ENCODE measurements around the gene RIMKLA. TPM values are rescaled to one million over a fixed set of nuclear protein-coding genes. Genes with fewer than 3 reads are reported as not detected.

The RIMKLA gene
- total and polyA plus RNA-seq, 2 experiments from 2014 or later, result 4.1 to 6.6 TPM

DNA sequence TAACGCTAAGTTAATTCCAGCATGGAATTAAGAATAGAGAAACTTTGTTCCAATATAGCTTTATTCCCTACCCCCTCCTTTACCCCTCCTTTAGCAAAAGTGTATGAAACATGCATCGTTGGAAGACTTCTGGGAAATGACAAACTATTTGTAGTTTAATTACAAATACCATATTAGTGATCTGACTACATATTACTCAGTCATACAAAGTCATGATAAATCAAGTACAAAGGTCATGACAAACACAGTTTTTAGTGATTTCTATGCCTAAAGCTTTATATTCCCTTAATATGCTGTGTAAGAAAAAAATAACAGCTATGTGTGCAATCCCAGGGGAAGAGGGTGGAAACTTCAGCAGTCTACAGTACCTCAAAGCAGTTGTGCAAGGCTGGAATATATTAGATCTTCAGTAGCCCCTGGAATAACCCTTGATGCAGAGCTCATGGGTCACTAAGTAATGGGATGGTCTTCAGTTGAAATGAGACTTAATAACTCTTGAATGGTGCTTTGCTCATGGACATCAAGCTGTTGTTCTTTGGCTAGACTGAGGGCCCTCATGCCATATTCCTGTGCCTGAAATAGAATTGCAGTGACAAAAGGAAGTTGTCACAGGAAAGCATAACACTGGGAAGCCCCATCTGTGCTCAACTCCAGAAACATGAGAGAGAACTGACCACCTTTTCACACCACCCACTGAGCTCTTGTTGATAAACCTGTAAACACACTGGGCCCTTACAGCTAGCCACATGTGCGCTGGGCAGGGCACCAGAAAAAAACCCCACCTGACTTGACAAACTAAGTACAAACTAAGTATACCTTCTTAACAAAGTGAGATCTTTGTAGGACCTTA lies 49.9 kb downstream of the RIMKLA start:
- H3K4me1 Mint-ChIP-seq, result peaks cover 19% of the 10 kb centered on the region
- no peaks in the 10 kb centered on the region for H3K27me3 ChIP-seq (ENCODE audit: insufficient read depth)
- H3K4me1 ChIP-seq (ENCODE audit: insufficient read depth), result no peaks in the 10 kb centered on the region; the same call in 1 of the 2 replicates

DNA sequence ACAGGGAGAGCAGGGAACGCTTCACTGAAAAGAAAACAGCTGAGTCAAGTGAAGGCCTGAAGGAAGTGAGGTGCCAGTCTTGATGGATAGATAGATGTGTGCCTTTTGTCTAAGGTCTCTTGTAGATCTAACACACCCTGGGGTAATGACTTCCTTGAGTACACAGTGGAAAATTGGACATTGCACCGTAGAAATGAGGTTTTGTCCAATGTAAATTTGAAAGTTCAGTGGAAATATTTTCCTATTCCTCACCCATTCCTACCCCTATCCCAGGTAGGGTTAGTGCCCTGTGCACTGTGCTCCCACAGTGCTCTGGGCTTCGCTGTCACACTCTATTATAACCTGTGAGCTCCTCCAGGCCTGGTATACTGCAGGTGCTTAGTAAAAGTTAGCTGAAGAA lies 50.9 kb downstream of the RIMKLA start:
- H3K4me3 ChIP-seq, result no peak overlapping the region
- no peaks in the 10 kb centered on the region for H4K20me1 ChIP-seq (replicated peaks; ENCODE audit: insufficient read depth)
- ATAC-seq, result no peak
- Mint-ChIP-seq H3K9me3 (no peaks in the 10 kb centered on the region; the same call in 2 of the 3 replicates), H3K4me1 (peaks cover 18% of the 10 kb centered on the region), H3K27me3 (ENCODE audit: insufficient read depth, low read depth, poor library complexity) (no peaks in the 10 kb centered on the region), H3K36me3 (ENCODE audit: low read depth) (no peaks in the 10 kb centered on the region), H3K4me3 (no peak overlapping the region), H3K27ac (no peak overlapping the region)
- no peaks in the 10 kb centered on the region for H3K36me3 ChIP-seq (ENCODE audit: insufficient read depth)
- no peak for TF ChIP-seq NANOG (IDR thresholded peaks at IDR 0.05; ENCODE audit: borderline replicate concordance)
- no peak for TF ChIP-seq CREB1 (CRISPR knock-in tag; IDR thresholded peaks at IDR 0.05; ENCODE audit: low read depth)
- TF ChIP-seq ZNF114 (CRISPR knock-in tag; IDR thresholded peaks at IDR 0.05), result no peak
- no peak for TF ChIP-seq JUNB (IDR thresholded peaks at IDR 0.05; ENCODE audit: unreplicated experiment)
- H3K79me2 ChIP-seq (replicated peaks; ENCODE audit: insufficient read depth), result no peaks in the 10 kb centered on the region
- H3K4me2 ChIP-seq, result no peak overlapping the region
- no peaks in the 10 kb centered on the region for H3K9me2 ChIP-seq (ENCODE audit: insufficient read depth)
- H3K4me1 ChIP-seq (ENCODE audit: insufficient read depth), result no peaks in the 10 kb centered on the region; the same call in 1 of the 2 replicates
- no peak overlapping the region for H3K27ac ChIP-seq (ENCODE audit: low read depth)
- H2AFZ ChIP-seq, result no peak overlapping the region
- H3K27me3 ChIP-seq (ENCODE audit: insufficient read depth), result no peaks in the 10 kb centered on the region
- DNase-seq (ENCODE audit: low spot score), result no peak
- H3F3A ChIP-seq (replicated peaks; ENCODE audit: low read depth), result no peaks in the 10 kb centered on the region

More for the DNA sequence above, 49.9 kb downstream of the RIMKLA start:
- Histone ChIP-seq H4K20me1 (replicated peaks; ENCODE audit: insufficient read depth) (no peaks in the 10 kb centered on the region), H3F3A (replicated peaks; ENCODE audit: low read depth) (no peaks in the 10 kb centered on the region), H3K79me2 (replicated peaks; ENCODE audit: insufficient read depth) (no peaks in the 10 kb centered on the region), H3K36me3 (ENCODE audit: insufficient read depth) (no peaks in the 10 kb centered on the region), H3K27ac (ENCODE audit: low read depth) (no peak overlapping the region), H3K4me3 (no peak overlapping the region), H2AFZ (no peak overlapping the region), H3K4me2 (no peak overlapping the region), H3K9me2 (ENCODE audit: insufficient read depth) (no peaks in the 10 kb centered on the region)
- H3K4me3 Mint-ChIP-seq, result no peak overlapping the region
- DNase-seq (ENCODE audit: low spot score) (no peak), ATAC-seq (no peak)
- no peaks in the 10 kb centered on the region for H3K27me3 Mint-ChIP-seq (ENCODE audit: insufficient read depth, low read depth, poor library complexity)
- TF ChIP-seq EZH2 (IDR thresholded peaks at IDR 0.05; ENCODE audit: low read depth, unreplicated experiment) (no peak), CREB1 (CRISPR knock-in tag; IDR thresholded peaks at IDR 0.05; ENCODE audit: low read depth) (no peak), POLR2AphosphoS5 (IDR thresholded peaks at IDR 0.05; ENCODE audit: low read depth) (no peak), STAT1 (IDR thresholded peaks at IDR 0.05; ENCODE audit: unreplicated experiment) (no peak)
- TF ChIP-seq, protein P1, sequence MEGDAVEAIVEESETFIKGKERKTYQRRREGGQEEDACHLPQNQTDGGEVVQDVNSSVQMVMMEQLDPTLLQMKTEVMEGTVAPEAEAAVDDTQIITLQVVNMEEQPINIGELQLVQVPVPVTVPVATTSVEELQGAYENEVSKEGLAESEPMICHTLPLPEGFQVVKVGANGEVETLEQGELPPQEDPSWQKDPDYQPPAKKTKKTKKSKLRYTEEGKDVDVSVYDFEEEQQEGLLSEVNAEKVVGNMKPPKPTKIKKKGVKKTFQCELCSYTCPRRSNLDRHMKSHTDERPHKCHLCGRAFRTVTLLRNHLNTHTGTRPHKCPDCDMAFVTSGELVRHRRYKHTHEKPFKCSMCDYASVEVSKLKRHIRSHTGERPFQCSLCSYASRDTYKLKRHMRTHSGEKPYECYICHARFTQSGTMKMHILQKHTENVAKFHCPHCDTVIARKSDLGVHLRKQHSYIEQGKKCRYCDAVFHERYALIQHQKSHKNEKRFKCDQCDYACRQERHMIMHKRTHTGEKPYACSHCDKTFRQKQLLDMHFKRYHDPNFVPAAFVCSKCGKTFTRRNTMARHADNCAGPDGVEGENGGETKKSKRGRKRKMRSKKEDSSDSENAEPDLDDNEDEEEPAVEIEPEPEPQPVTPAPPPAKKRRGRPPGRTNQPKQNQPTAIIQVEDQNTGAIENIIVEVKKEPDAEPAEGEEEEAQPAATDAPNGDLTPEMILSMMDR (conservative IDR thresholded peaks at IDR 0.05; ENCODE audit: low read depth in 2 of 2), result no peak
- TF ChIP-seq, protein P2, sequence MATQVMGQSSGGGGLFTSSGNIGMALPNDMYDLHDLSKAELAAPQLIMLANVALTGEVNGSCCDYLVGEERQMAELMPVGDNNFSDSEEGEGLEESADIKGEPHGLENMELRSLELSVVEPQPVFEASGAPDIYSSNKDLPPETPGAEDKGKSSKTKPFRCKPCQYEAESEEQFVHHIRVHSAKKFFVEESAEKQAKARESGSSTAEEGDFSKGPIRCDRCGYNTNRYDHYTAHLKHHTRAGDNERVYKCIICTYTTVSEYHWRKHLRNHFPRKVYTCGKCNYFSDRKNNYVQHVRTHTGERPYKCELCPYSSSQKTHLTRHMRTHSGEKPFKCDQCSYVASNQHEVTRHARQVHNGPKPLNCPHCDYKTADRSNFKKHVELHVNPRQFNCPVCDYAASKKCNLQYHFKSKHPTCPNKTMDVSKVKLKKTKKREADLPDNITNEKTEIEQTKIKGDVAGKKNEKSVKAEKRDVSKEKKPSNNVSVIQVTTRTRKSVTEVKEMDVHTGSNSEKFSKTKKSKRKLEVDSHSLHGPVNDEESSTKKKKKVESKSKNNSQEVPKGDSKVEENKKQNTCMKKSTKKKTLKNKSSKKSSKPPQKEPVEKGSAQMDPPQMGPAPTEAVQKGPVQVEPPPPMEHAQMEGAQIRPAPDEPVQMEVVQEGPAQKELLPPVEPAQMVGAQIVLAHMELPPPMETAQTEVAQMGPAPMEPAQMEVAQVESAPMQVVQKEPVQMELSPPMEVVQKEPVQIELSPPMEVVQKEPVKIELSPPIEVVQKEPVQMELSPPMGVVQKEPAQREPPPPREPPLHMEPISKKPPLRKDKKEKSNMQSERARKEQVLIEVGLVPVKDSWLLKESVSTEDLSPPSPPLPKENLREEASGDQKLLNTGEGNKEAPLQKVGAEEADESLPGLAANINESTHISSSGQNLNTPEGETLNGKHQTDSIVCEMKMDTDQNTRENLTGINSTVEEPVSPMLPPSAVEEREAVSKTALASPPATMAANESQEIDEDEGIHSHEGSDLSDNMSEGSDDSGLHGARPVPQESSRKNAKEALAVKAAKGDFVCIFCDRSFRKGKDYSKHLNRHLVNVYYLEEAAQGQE (IDR thresholded peaks at IDR 0.05; ENCODE audit: unreplicated experiment), result no peak
- H3K27ac Mint-ChIP-seq, result no peak overlapping the region
- no peaks in the 10 kb centered on the region for H3K36me3 Mint-ChIP-seq (ENCODE audit: low read depth)
- no peaks in the 10 kb centered on the region; the same call in 2 of the 3 replicates for H3K9me3 Mint-ChIP-seq

All from GM23338 (cell line).